ENCODE data around the gene ATP6V0B. TPM values are rescaled to one million over a fixed set of nuclear protein-coding genes. Genes with fewer than 3 reads are reported as not detected.

The ATP6V0B gene
- total and polyA plus RNA-seq, 2 of the 13 experiments (the other 11 are each of a cell fraction or from before 2014, with no cell fraction given), result 157 to 161 TPM

DNA sequence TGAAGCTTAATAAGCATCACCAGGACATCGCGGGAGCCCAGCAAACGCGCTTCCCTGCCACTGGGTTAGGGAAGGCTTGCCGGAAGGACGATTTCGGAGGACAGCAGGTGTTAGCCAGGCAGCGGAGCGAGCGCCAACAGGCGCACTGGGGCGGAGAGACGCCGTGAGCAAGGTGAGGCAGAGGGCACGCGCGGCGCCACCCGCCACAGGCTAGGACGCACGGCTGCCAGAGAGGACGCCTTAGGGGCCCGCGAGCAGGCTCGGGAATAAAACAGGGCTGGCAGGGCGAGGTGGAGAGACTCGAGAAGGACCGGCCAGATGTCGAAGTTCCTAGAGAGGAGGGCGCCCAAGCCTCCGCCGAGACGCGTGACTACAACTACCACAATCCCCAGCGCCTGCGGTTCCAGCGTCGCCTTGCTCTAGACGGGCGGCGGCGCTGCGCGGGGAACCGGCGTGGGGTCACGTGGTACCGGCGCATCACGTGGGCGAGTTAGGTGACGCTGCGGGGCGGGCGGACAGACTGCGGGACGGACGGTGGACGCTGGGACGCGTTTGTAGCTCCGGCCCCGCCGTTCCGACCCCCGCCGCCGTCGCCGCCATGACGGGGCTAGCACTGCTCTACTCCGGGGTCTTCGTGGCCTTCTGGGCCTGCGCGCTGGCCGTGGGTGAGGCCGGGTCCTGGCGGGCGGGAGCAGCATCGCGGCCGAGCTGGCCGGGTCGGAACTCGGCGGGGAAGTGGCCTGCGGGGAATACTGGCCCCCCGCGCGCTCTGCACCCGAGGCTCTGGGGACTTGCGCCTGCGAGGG is at the start of gene ATP6V0B (continued):
- TF ChIP-seq, protein P1, sequence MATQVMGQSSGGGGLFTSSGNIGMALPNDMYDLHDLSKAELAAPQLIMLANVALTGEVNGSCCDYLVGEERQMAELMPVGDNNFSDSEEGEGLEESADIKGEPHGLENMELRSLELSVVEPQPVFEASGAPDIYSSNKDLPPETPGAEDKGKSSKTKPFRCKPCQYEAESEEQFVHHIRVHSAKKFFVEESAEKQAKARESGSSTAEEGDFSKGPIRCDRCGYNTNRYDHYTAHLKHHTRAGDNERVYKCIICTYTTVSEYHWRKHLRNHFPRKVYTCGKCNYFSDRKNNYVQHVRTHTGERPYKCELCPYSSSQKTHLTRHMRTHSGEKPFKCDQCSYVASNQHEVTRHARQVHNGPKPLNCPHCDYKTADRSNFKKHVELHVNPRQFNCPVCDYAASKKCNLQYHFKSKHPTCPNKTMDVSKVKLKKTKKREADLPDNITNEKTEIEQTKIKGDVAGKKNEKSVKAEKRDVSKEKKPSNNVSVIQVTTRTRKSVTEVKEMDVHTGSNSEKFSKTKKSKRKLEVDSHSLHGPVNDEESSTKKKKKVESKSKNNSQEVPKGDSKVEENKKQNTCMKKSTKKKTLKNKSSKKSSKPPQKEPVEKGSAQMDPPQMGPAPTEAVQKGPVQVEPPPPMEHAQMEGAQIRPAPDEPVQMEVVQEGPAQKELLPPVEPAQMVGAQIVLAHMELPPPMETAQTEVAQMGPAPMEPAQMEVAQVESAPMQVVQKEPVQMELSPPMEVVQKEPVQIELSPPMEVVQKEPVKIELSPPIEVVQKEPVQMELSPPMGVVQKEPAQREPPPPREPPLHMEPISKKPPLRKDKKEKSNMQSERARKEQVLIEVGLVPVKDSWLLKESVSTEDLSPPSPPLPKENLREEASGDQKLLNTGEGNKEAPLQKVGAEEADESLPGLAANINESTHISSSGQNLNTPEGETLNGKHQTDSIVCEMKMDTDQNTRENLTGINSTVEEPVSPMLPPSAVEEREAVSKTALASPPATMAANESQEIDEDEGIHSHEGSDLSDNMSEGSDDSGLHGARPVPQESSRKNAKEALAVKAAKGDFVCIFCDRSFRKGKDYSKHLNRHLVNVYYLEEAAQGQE (IDR thresholded peaks at IDR 0.05; ENCODE audit: borderline replicate concordance in 1 of 2, low read depth in 1 of 2, low read length in 2 of 2), result no peak
- TF ChIP-seq DNMT3B (CRISPR knock-in tag; conservative IDR thresholded peaks at IDR 0.05) (0 out of 2 replicates have a peak, but pooled peaks have one; percentile 24), POLR2AphosphoS5 (IDR thresholded peaks at IDR 0.05; ENCODE audit: low read depth, low read length) (peak; percentile 63), MIER2 (CRISPR knock-in tag; IDR thresholded peaks at IDR 0.05) (no peak), ZNF225 (CRISPR knock-in tag; IDR thresholded peaks at IDR 0.05) (peak; percentile 81; the same call in 1 of the 2 replicates), ZNF776 (CRISPR knock-in tag; IDR thresholded peaks at IDR 0.05) (peak; percentile 92), TBP (CRISPR knock-in tag; IDR thresholded peaks at IDR 0.05) (peak; percentile 61; the same call in 1 of the 2 replicates), NFYB (CRISPR knock-in tag; IDR thresholded peaks at IDR 0.05) (peak; percentile 67), ZNF780A (CRISPR knock-in tag; IDR thresholded peaks at IDR 0.05) (no peak; the same call in 1 of the 2 replicates), ZNF629 (CRISPR knock-in tag; conservative IDR thresholded peaks at IDR 0.05) (no peak), HOXA3 (CRISPR knock-in tag; IDR thresholded peaks at IDR 0.05) (peak; percentile 94), BRD4 (CRISPR knock-in tag; IDR thresholded peaks at IDR 0.05) (no peak), ADNP (CRISPR knock-in tag; IDR thresholded peaks at IDR 0.05) (no peak), ZNF670 (CRISPR knock-in tag; IDR thresholded peaks at IDR 0.05; ENCODE audit: borderline replicate concordance) (peak; percentile 68; the same call in 1 of the 2 replicates), THAP11 (CRISPR knock-in tag; IDR thresholded peaks at IDR 0.05) (peak; percentile 99), KLF11 (CRISPR knock-in tag; IDR thresholded peaks at IDR 0.05) (no peak), RAD51 (IDR thresholded peaks at IDR 0.05; ENCODE audit: borderline replicate concordance) (peak; percentile 99), ZNF549 (CRISPR knock-in tag; IDR thresholded peaks at IDR 0.05) (no peak)
- TF ChIP-seq, protein P2, sequence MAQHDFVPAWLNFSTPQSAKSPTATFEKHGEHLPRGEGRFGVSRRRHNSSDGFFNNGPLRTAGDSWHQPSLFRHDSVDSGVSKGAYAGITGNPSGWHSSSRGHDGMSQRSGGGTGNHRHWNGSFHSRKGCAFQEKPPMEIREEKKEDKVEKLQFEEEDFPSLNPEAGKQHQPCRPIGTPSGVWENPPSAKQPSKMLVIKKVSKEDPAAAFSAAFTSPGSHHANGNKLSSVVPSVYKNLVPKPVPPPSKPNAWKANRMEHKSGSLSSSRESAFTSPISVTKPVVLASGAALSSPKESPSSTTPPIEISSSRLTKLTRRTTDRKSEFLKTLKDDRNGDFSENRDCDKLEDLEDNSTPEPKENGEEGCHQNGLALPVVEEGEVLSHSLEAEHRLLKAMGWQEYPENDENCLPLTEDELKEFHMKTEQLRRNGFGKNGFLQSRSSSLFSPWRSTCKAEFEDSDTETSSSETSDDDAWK (CRISPR knock-in tag; IDR thresholded peaks at IDR 0.05), result no peak
- TF ChIP-seq, protein P3, sequence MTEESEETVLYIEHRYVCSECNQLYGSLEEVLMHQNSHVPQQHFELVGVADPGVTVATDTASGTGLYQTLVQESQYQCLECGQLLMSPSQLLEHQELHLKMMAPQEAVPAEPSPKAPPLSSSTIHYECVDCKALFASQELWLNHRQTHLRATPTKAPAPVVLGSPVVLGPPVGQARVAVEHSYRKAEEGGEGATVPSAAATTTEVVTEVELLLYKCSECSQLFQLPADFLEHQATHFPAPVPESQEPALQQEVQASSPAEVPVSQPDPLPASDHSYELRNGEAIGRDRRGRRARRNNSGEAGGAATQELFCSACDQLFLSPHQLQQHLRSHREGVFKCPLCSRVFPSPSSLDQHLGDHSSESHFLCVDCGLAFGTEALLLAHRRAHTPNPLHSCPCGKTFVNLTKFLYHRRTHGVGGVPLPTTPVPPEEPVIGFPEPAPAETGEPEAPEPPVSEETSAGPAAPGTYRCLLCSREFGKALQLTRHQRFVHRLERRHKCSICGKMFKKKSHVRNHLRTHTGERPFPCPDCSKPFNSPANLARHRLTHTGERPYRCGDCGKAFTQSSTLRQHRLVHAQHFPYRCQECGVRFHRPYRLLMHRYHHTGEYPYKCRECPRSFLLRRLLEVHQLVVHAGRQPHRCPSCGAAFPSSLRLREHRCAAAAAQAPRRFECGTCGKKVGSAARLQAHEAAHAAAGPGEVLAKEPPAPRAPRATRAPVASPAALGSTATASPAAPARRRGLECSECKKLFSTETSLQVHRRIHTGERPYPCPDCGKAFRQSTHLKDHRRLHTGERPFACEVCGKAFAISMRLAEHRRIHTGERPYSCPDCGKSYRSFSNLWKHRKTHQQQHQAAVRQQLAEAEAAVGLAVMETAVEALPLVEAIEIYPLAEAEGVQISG (CRISPR knock-in tag; IDR thresholded peaks at IDR 0.05), result peak; percentile 93

All from HepG2 (cell line).